ENCODE results near the gene PLPP7. TPM values are rescaled to one million over a fixed set of nuclear protein-coding genes. Genes with fewer than 3 reads are reported as not detected.

Gene PLPP7
- total and polyA plus RNA-seq, 4 donors: 5.6 to 11.1 (median 8.0) TPM

Other genes with a start within 250 kb of the PLPP7 start
- 10 to 100 TPM; 17.4 to 38.1 TPM for gene AIF1L, start 193.2 kb upstream of the PLPP7 start, total RNA-seq
- 10 to 100 TPM in 1 of 2 donors, 1 to 10 TPM in 1; 5.5 to 37.8 TPM for gene AIF1L, start 193.2 kb upstream of the PLPP7 start, polyA plus RNA-seq
- 10 to 100 TPM; 53.2 to 63.6 TPM for gene NUP214, start 164.1 kb upstream of the PLPP7 start, total RNA-seq
- gene NUP214, start 164.1 kb upstream of the PLPP7 start, polyA plus RNA-seq: 10 to 100 TPM in 1 of 2 donors, 1 to 10 TPM in 1; 6.6 to 27.5 TPM
- 1 to 10 TPM; 4.0 to 6.3 TPM for gene FAM78A, start 13.2 kb upstream of the PLPP7 start, total RNA-seq
- 1 to 10 TPM in 1 of 2 donors, under 1 TPM in 1; 0.59 to 2.0 TPM for gene FAM78A, start 13.2 kb upstream of the PLPP7 start, polyA plus RNA-seq
- 100 to 1,000 TPM; 200 to 263 TPM for gene PRRC2B, start 104.4 kb downstream of the PLPP7 start, total RNA-seq
- gene PRRC2B, start 104.4 kb downstream of the PLPP7 start, polyA plus RNA-seq: 10 to 100 TPM; 23.9 to 50.8 TPM
- 10 to 100 TPM; 22.0 to 33.1 TPM for gene POMT1, start 213.2 kb downstream of the PLPP7 start, total RNA-seq
- 10 to 100 TPM; 10.0 to 97.0 TPM for gene POMT1, start 213.2 kb downstream of the PLPP7 start, polyA plus RNA-seq
- 10 to 100 TPM; 24.5 to 28.3 TPM for gene UCK1, start 241.5 kb downstream of the PLPP7 start, total RNA-seq
- 10 to 100 TPM; 35.7 to 45.7 TPM for gene UCK1, start 241.5 kb downstream of the PLPP7 start, polyA plus RNA-seq

Data from aorta (tissue), 4 donors.